Measurements from ENCODE around the gene ATAD3C.

ATAD3C gene

GRCh38 chr1:1419813-1420653 lies 29.5 kb upstream of the ATAD3C start:
- H3K9me3 ChIP-seq (ENCODE audit: control insufficient read depth, insufficient read depth, low read depth, low read length): no peaks in the 10 kb centered on the region
- no peaks in the 10 kb centered on the region for H3K36me3 ChIP-seq (ENCODE audit: control insufficient read depth in 2 of 2, insufficient read depth in 1 of 2, low read length in 2 of 2)
- no peak overlapping the region for H3K4me3 ChIP-seq (ENCODE audit: low read depth, low read length)
- ChIA-PET CTCF (no interaction called here), POLR2A (no interaction called here)
- H3K27ac ChIP-seq (ENCODE audit: extremely low read depth, low read depth, low read length): no peak overlapping the region
- TF ChIP-seq ZNF664 (tag by site-specific recombination; IDR thresholded peaks at IDR 0.05) (no peak), MZF1 (tag by site-specific recombination; IDR thresholded peaks at IDR 0.05; ENCODE audit: borderline replicate concordance) (no peak), ZNF449 (tag by site-specific recombination; IDR thresholded peaks at IDR 0.05) (no peak), ZNF837 (tag by site-specific recombination; IDR thresholded peaks at IDR 0.05) (no peak), PRDM4 (tag by site-specific recombination; IDR thresholded peaks at IDR 0.05) (no peak), KLF9 (tag by site-specific recombination; IDR thresholded peaks at IDR 0.05; ENCODE audit: low read depth) (no peak), ZNF221 (tag by site-specific recombination; IDR thresholded peaks at IDR 0.05; ENCODE audit: borderline replicate concordance) (no peak), ZNF211 (tag by site-specific recombination; IDR thresholded peaks at IDR 0.05; ENCODE audit: low read depth) (no peak), ZNF692 (tag by site-specific recombination; IDR thresholded peaks at IDR 0.05) (no peak), TRIM28 (IDR thresholded peaks at IDR 0.05; ENCODE audit: borderline replicate concordance, low read length) (no peak), ZNF223 (tag by site-specific recombination; IDR thresholded peaks at IDR 0.05) (no peak), ZNF114 (tag by site-specific recombination; IDR thresholded peaks at IDR 0.05) (no peak), FEZF1 (tag by site-specific recombination; IDR thresholded peaks at IDR 0.05) (no peak), ZBTB1 (tag by site-specific recombination; IDR thresholded peaks at IDR 0.05) (no peak), REPIN1 (tag by site-specific recombination; IDR thresholded peaks at IDR 0.05; ENCODE audit: low read depth) (no peak), PRDM2 (tag by site-specific recombination; IDR thresholded peaks at IDR 0.05; ENCODE audit: borderline replicate concordance) (no peak)
- no peaks in the 10 kb centered on the region for H3K4me1 ChIP-seq (ENCODE audit: control insufficient read depth, insufficient read depth, low read length)

All from HEK293 (cell line).